Activated T-cell treated with anti-CD3 and anti-CD28 coated beads for 24 hours (primary cell): ENCODE data around the gene AP4B1.

Experiments
- DNase-seq: peaks from one replicate; pipeline ENCODE4 v3.0.0-alpha.2; 2020; ENCODE audit warnings: low read depth

AP4B1 gene

DNA sequence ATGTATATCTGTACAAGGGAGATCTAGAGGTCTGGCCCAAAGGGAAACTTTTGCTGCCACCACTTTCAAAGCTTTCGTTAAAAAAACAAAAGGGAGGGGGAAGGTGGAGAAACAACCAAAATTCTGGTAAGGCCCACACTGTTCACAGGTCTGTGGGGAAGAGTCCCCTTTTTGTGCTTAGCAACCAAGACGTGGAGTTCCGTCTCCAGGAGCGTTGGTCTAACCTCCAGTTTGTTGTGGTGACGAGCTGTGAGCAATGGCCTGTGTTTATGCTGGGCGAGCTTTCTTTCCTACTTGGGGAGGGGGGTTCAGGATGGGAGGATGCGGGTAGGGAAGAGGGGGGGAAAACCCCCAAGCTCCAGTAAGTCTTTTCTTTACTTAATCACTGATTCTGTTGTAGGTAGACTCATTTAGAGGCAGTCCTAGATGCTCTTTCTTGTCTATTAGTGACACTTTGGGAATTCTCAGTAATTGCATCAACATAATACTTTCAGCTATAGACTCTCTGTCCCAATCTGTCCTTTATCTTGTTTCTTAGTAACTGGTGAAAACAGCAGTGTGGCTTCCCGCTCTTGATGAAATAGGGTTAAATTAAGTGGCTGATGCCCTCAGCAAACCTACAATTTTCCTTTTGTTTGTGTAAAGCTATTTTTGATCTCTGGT is 26.0 kb upstream of the AP4B1 start:
- DNase-seq: peak; percentile 55

DNA sequence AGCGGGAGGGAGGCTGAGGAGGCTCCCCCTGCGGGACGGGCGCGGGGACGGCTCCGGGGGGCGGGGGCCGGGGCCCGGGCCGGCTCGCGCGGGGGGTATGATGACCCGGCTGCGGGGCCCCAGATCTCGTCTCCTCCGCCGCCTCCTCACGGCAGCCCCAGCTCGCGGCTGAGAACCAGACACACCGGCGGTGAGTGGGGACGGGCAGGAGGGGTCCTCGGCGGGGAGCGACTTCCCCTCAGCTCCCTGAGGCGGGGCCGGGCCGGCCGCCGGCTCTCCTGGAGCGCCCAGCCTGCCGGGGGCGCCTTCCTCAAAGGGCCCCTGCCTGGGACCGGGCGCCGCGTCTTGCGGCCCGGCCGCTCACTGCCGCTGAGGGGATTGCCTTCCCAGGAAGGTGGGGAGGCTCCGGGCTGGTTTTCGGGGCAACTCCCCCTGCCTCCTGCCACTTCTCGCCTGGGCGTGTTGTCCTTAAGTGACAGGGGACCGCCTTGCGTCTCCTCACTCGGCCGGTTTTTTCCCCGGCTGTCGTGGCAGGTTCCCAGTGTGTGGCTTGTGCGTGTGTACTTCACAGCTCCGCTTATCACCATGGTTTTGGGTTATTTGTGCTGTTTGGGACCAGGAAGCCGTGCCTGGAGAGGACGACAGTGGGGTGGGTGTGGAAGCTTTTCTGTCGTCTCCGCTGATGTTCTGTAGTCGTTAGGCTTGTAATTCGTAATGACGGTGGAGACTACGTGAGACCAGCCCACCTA is 25.3 kb upstream of the AP4B1 start:
- peak; percentile 51 for DNase-seq

DNA sequence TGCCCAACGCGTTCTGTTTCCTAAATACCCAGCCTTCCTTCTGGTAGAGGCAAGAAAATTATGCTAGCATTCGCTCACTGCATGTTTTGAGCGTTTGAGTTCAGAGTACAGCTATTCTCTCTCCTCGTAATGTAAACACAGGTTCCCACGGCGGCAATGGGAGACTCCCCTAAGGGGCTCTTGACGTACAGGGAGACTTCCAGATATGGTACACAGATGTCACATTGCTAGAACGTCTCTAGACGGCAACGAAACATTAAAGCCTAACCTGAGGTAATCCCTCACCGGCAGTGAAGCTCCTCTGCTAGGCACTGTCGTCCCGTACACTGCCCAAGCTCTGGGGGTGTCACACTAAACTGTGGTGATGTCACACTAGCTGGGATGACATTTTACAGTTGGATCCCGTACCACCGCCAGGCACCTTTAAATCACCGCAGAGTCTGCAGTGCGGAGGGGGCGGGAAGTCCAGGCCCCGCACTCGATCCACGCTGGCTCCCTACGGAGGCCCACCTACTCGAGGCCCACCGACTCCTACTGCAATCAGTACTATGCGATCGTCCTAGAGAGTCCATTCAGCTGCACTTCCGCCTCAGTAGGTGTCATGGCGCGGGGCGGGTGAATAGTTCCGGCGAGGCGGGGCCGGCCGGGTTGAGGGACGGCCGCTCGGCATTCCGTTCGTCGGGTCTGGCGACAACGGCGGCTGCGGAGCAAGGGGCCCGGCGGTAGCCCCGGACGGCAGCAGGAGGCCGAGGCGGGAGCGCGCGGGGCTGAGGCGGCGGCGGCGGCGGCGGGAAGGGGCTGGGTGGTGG is 24.5 kb upstream of the AP4B1 start, which contains the start of gene HIPK1:
TSS of gene HIPK1 (plus strand) at position 384 of the 809 bp plus-strand sequence.
- peak; percentile 87 for DNase-seq

DNA sequence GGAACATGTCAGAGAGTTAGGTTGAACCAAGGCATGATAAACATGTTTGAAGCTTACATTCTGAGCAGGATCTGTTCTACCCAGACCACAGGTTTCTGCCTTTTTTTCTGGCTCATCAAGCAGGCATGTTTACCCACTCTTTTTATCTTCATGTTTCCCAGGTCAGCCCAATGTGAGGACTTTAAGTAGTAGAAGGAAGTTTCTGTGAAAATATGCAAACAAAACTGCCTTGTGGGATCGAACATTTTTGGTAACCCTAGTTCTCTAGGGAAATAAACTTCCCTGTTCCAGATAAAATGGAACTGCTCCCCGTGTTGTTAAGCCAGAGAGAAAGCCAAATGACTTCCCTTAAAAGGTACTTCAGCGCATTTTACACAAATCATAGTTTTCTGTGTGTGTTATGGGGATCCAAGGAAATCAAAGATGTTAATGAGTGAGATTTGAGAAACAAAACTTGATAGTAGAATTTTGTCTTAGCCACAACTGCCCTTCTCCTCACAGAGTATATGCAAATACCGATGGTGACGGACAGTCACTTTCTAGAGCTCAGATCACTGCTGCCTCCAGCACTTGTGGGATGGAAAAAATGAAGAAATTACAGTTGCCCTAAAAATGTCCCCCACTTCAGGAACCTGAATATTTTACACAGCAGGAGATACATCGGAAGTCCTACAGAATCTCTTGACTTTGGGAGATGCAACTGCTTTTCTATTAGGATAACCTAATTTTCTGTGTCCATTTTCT is 23.8 kb upstream of the AP4B1 start:
- no peak for DNase-seq

DNA sequence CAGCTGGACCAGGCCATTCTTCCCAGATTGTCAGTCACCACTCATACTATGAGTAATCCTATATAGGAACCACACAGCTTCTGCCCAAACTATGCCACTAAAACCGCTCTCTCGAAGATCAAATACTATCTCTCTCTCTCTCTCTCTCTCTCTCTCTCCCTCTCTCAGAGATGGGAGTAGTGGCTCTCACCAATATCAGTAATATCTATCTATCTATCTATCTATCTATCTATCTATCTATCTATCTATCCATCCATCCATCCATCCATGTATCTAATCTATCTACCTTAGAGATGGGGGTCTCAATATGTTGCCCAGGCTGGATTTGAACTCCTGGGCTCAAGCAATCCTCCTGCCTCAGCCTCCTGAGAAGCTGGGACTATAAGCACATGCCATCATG is 19.9 kb upstream of the AP4B1 start:
- no peak for DNase-seq

DNA sequence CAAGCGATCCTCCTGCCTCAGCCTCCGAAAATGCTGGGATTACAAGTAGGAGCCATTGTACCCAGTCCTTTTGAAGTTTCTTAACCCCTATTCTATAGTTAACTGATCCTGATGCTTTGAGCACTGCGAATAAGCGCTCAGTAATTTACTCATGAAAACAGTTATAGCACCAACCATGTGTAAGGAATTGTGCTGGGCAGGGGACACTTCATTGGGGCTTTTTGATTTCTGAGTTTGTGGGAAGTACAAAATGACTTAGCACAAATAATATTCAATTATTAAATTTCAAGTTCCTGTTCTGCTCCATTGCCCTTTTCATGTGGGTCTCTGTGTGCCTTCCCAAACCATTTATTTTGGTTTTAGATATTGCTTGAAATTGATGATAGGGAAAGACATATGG is 18.4 kb upstream of the AP4B1 start:
- no peak for DNase-seq

DNA sequence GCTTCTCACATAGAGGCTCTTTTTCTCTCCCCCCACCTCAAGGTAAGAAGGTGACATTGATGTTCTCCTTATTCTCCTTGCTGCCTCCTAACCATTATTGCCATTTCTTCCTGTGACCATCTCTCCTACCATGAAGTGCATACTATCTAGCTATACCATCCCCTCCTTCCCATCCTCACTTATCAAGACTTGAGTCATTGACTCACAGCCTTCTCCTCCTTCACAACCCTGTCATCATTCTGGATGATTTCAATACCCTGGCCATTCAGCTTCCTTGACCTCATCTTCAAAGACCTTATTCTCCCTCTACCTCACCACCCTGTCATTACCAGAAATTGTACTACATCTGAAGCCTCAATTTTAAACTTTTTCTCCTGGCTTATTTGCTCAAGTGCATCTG is 13.6 kb upstream of the AP4B1 start:
- DNase-seq: no peak

DNA sequence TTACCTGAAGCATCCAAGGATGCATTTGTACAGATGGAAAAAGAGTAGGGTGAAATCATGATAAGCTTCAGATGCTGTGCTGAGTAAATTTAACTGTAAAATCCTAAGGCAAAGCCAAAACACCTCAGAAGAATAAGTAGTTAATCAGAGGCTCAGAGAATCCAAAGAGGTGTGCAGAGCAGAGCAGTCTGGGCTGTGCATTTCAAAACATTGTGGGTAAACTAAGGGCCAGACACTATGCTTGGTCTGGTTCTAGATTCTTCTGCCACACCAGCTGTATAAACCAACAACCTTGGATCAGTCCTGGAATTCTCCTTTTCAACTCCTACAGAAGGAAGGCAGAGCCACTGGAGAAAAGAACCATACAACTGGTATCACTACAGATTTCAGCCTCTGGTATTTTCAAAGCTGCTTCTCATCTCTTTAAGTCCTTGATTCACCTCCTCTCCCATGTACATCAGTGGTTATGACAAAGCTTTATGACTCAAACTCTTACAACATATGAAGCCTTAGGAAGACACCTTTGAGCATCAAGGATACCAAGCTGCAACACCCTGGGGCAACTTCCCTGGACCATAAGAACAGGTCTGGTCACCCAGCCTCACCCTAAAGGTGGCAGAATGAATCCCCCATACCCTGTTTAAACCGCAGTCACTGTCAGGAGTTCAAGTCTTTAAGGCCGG is 12.9 kb upstream of the AP4B1 start:
- no peak for DNase-seq

DNA sequence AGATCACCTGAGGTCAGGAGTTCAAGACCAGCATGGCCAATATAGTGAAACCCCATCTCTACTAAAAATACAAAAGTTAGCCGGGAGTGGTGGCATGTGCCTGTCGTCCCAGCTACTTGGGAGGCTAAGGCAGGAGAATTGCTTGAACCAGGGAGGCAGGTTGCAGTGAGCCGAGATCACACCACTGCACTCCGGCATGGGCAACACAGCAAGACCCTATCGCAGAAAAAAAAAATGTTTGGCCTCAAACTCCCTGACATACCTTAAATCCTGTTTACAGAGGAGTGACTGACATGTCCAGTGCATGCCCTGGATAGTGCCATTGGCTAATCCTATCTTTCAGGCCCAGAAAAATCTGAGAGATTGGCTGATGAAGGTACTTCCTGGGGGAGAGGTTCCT is 12.4 kb upstream of the AP4B1 start:
- no peak for DNase-seq

DNA sequence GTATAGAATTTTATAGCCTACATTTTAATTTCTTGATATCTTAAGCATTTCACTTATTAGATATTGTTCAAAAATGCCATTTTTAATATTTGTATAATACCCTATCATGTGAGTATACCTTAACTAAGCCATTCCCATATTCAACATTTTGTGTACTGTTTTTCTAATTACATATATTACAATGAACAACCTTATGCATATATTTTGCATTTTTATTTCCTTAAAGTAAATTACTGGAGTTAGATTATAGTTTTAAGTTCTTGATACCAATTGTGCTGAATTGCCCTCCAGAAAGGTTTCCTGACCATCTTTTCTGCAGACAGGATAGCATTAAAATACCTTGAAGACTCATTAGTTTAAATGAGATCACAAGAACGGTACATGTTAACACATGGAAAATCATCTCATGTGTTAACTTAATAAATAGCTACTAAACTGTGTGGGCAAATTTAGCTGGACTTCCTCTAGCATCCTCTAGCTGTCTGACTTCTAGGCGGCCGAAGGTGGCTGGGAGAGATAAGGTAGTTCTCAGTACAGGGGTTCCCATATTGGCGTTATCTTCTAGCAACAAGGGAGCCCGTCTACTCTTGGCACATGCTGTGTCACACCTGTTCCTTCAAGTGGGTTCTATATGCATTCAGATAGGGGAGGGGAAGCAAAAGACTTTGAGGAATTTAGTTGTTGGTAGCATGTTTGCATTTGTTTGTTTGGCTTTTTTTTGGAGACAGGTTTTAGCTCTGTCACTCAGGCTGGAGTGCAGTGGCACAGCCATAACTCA is 9.5 kb upstream of the AP4B1 start:
- no peak for DNase-seq

DNA sequence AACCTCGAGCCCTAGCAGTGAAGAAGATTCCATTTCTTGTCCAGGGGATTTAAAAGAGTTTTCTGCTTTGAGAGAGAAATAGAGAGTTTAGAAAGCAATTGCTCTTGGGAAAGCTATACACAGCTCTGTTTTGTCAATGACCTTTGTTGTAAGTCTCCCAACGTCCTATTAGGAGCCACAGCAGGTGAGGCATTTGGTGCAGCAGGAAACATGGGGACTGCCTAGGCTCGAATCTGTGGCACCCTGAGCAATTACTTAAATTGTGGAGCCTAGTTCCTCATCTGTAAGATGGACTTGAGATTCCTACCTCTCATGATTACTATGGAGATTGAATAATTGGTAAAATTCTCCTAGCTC is 8.7 kb upstream of the AP4B1 start:
- no peak for DNase-seq

DNA sequence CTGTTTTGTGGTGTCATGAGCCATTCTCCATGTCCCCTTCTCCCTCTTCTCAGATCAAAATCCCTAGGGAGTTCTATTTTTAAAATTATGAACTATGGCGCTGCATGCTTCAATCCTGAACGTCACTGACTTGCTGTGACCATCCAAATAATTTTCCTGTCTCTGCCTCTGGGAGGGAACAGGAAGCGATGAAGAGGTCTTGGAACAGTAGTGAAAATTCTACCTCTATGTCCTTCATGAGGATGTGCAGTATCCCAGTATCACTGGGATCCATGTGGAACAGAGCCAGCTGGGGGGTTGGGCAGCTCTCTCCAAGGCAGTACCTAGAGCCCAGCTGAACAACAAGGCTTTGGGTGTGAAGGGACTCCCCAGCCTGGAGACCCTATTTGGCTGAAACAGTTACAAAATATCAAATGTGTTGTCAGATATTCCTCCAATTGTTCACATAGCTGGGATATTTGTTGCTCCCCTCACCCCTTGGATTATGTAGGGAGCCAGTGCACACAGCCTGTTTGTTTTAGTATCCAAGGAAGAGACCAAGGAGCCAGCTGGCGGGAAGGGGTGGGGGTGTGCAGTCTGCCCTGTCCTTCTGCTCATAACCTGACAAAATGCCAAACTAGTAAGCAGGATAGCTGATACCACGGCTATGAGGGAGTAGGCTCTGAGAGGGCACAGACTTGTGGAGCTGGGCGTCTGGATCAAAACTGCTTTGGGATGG is 8.2 kb upstream of the AP4B1 start:
- no peak for DNase-seq

DNA sequence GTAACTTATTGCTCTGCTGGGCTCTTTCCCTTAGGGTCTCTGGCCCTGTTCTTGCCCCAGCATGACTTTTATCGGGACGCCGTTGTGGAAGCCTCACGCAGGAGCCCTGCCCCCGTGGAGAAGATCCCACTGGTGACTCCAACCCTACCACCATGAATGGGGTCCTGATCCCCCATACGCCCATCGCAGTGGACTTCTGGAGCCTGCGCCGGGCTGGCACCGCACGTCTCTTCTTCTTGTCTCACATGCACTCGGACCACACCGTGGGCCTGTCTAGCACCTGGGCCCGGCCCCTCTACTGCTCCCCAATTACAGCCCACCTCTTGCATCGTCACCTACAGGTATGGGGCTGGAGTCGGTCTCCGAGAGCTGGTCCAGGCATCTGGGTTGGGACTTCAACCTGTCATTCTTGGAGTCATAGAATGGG is 849 bp upstream of the AP4B1 start:
- peak; percentile 20 for DNase-seq

DNA sequence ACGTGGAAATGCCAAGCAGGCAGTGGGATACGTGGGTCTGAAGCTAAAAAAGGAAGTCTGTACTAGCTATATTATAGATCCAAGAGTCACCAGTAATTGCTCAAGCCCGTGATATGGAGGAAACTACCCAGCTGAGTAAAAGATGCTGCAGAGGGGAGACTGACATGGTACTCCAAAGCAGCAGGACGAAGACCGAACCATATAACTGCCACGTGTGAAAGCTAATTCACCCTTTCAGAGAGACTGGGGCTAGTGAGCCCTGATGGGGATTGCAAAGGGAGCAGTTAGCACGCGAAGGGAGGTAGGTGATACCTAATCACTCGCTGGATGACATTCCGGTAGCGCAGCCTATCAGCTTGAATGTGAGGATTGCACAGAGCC is 316 bp downstream of the AP4B1 start:
- no peak for DNase-seq

DNA sequence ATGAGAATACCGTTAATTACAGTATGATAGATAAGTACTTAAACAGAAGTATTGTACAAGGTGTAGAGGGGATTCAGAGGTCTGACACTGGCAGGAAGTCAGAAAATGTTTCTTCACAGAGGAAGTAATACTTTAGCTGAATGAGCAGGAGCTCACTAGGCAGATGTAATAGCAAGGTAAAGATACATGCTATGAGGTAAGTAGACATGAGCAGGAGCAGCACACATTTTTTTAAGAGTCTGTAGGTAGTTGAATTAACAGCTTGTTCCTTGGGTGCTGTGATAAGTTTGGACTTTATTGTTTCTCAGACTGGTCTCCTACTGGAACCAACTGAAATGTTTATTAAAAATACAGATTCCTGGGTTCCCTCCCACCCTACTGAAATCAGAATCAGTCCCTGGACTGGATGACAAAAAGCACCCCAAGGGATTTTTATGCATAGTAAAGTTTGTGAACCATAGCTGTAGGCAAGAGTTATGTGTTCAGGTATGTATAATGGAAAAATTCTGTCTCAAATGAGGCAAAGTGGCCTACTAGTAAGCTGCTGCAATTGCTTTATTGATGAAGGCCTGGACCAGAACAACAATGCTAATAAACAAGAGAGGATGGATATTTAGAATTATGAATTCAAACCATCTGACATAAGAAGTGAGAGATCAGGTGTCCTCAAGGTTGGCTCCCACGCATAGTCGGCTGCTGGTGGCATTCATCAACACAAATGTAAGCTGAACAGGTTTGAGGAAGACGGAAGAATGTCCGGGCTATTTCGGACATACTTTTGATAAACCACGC is 902 bp downstream of the AP4B1 start:
- peak; percentile 6 for DNase-seq

DNA sequence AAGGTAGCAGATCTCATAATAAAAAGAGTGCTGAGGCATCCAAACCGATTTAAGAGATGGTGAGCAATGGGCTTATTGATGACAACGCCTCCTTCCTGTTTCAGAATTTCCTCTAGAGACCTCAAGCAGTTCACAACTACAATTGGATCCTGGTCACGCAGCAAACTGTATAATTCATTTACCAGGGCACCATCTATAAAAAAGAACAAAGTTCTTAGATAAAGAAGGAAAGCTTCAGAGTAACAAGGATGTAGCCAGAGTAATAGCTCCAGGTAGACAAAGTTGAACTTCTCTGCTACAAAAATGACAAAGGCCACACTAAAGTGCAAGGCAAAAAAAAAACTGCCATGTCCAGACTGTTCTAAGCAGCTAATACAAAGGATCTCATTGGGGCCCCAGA is 3.4 kb downstream of the AP4B1 start:
- DNase-seq: no peak

DNA sequence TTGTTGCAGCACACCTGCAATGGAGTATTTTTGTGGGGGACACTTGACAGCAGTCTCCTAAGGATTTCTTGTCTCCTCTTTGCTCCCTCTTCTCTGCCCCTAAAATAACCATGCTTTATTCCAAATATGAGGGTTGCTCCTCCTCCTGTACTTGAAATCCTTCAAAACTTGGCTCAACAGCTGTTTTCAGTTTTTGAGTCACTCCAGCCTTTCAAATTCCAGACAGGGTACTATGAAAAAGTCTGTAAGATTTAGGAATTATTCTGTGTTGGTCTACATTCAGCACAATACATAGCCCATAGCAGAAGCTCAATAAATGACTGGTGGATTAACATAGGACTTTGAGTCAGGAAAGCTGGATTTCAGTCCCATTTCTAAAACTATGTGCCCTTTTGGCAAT is 5.5 kb downstream of the AP4B1 start:
- no peak for DNase-seq

DNA sequence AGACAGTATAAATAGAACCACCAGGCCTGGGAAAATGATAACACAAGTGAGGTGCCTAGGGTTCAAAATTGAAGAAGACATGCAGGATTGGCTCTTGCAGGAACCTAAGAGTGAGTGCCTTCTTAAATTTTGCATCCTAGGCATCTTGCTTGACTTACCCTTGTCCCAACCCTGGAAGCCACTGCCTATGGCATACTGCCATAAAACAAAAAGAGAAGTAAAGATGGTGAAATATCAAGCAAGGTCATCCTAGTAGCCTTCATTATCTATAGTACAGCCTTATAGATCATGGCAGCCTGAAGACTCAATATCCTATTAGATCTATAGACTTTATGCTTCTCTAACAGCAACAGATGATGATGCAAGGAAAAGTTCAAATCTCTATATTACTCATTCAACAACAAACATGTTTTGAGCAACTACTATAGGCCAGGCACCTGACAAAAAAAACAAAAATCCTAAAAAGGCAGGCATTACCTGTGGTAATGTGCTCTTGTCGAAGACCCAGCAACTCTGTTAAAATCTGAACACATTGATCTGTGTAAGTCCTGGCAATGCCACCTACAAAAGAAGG is 6.3 kb downstream of the AP4B1 start:
- no peak for DNase-seq

DNA sequence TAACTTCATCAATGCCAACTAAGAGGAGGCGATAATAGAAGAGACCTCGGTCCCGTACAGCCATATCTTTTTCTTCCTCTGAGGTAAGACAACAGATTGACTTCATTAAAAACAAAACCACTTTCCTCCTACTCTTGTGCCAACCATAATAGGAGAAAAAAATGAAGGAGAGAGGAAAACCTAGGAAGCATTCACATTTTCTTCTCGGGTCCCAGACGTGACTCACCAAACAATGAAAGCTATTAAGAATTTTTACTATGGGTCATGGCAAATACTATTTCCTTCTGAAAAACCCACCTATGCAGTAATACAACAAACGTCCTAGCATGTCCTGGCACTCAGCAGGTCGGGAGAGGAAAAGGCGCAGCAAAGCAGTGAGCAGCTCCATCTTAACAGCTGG is 8.6 kb downstream of the AP4B1 start:
- DNase-seq: no peak
